MM.1S (cell line): ENCODE results near the gene DLEU7.

Source experiments
- DNase-seq: peaks from one replicate; pipeline ENCODE4 v3.0.0-alpha.2; 2015
- H2AFZ ChIP-seq: fragments of 300-600 bp; sonication (generic); 2 replicates; pipeline ENCODE4 v1.6.0; 2016; ENCODE audit warnings: antibody characterized with exemption, low read length
- H3F3A ChIP-seq: fragments of 300-600 bp; sonication (generic); 2 replicates; pipeline ENCODE4 v1.6.1; 2016; ENCODE audit warnings: mild to moderate bottlenecking, antibody characterized with exemption, low read length, moderate library complexity, mixed read lengths; ENCODE audit not compliant: insufficient read depth
- H3K27ac ChIP-seq: fragments of 300-600 bp; sonication (generic); 2 replicates; pipeline ENCODE4 v1.5.1; 2016; ENCODE audit warnings: mild to moderate bottlenecking, low read length
- H3K27me3 ChIP-seq: fragments of 300-600 bp; sonication (generic); replicated peaks from 2 replicates; pipeline ENCODE4 v1.6.0; 2016; ENCODE audit warnings: low read length; ENCODE audit not compliant: insufficient read depth
- H3K36me3 ChIP-seq: fragments of 300-600 bp; sonication (generic); replicated peaks from 2 replicates; pipeline ENCODE4 v1.6.1; 2016; ENCODE audit warnings: mild to moderate bottlenecking, low read length, mixed read lengths; ENCODE audit not compliant: insufficient read depth
- H3K4me1 ChIP-seq: fragments of 300-600 bp; sonication (generic); 2 replicates; pipeline ENCODE4 v1.6.1; 2016; ENCODE audit warnings: low read length, mixed read lengths
- H3K4me2 ChIP-seq: fragments of 300-600 bp; sonication (generic); 2 replicates; pipeline ENCODE4 v1.6.0; 2016; ENCODE audit warnings: low read depth, low read length
- H3K4me3 ChIP-seq: fragments of 300-600 bp; sonication (generic); 2 replicates; pipeline ENCODE4 v1.5.1; 2016; ENCODE audit warnings: low read length, mixed read lengths
- H3K79me2 ChIP-seq: fragments of 300-600 bp; sonication (generic); 2 replicates; pipeline ENCODE4 v1.6.1; 2016; ENCODE audit warnings: mixed run types, low read length, mixed read lengths
- H3K9ac ChIP-seq: fragments of 300-600 bp; sonication (generic); 2 replicates; pipeline ENCODE4 v1.6.1; 2016; ENCODE audit warnings: low read length, mixed read lengths
- H3K9me2 ChIP-seq: fragments of 300-600 bp; sonication (generic); replicated peaks from 2 replicates; pipeline ENCODE4 v1.6.1; 2016; ENCODE audit warnings: mild to moderate bottlenecking, low read length, mixed read lengths; ENCODE audit not compliant: insufficient read depth
- H3K9me3 ChIP-seq: fragments of 300-600 bp; sonication (generic); replicated peaks from 2 replicates; pipeline ENCODE4 v1.6.1; 2016; ENCODE audit warnings: mild to moderate bottlenecking, low read length, mixed read lengths; ENCODE audit not compliant: insufficient read depth
- H4K20me1 ChIP-seq: fragments of 300-600 bp; sonication (generic); 2 replicates; pipeline ENCODE4 v1.6.1; 2016; ENCODE audit warnings: mild to moderate bottlenecking, low read length, moderate library complexity, mixed read lengths; ENCODE audit not compliant: insufficient read depth
- CTCF ChIP-seq: fragments of 300-600 bp; sonication (generic); IDR thresholded peaks from 2 replicates; pipeline ENCODE4 v1.5.1; 2016; ENCODE audit warnings: antibody characterized with exemption, low read length, mixed read lengths
- EZH2 ChIP-seq: fragments of 300-600 bp; sonication (generic); optimal IDR thresholded peaks from 2 replicates; pipeline ENCODE3; 2017; ENCODE audit warnings: low read depth, mild to moderate bottlenecking, antibody characterized with exemption, low read length, mixed read lengths
- EZH2phosphoT487 ChIP-seq: fragments of 300-600 bp; sonication (generic); IDR thresholded peaks from 2 replicates; pipeline ENCODE4 v1.6.1; 2018; ENCODE audit warnings: antibody characterized with exemption, low read length

The DLEU7 gene

GRCh38 chr13:50788551-50789210, 54.8 kb downstream of the DLEU7 start:
- Histone ChIP-seq H3K36me3 (no peaks in the 10 kb centered on the region), H3F3A (no peaks in the 10 kb centered on the region), H3K27ac (no peak overlapping the region), H3K27me3 (no peaks in the 10 kb centered on the region), H3K9me3 (no peaks in the 10 kb centered on the region), H4K20me1 (no peaks in the 10 kb centered on the region), H2AFZ (no peak overlapping the region), H3K4me1 (no peaks in the 10 kb centered on the region), H3K4me2 (no peak overlapping the region), H3K9ac (no peak overlapping the region), H3K9me2 (no peaks in the 10 kb centered on the region), H3K4me3 (no peak overlapping the region), H3K79me2 (no peaks in the 10 kb centered on the region)
- no peak for TF ChIP-seq EZH2phosphoT487
- TF ChIP-seq CTCF: no peak
- no peak for TF ChIP-seq EZH2
- no peak for DNase-seq

GRCh38 chr13:50787316-50788195, 55.9 kb downstream of the DLEU7 start:
- no peak for TF ChIP-seq EZH2
- TF ChIP-seq EZH2phosphoT487: no peak
- no peak for TF ChIP-seq CTCF

DNA sequence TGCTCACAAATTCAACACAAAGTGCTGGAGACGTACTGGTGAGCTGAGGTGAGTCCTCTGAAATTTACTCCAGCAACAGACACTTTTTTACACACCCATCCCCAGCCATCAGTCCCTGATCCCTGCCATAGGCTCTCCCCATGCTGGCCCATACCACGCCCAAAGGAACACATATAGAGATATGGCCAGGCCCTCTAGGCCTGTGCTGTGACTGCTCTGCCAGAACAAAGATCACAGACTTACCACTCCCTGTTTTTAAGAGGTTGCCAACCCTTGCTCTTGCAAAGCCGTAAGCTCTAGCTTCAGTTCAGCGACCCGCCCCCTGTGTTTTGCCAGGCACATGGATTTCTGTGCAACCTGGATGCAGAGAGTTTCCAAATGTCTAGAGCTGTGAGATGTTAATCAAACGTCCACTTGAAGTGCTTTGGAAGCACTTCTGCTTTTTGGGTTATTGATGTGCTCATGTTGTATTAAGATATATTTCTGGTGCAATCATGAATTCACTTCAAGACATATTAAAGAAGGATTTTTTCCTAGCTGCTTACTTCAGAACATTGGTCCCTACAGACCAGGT, 59.7 kb downstream of the DLEU7 start:
- H3K79me2 ChIP-seq: no peaks in the 10 kb centered on the region
- no peak overlapping the region for H2AFZ ChIP-seq
- no peak for DNase-seq
- no peak for TF ChIP-seq EZH2
- no peak overlapping the region for H3K9ac ChIP-seq
- H3K27me3 ChIP-seq: no peaks in the 10 kb centered on the region
- no peak overlapping the region for H3K27ac ChIP-seq
- no peaks in the 10 kb centered on the region for H4K20me1 ChIP-seq
- no peak overlapping the region for H3K4me2 ChIP-seq
- H3K4me3 ChIP-seq: no peak overlapping the region
- no peaks in the 10 kb centered on the region for H3F3A ChIP-seq
- H3K36me3 ChIP-seq: no peaks in the 10 kb centered on the region
- H3K4me1 ChIP-seq: no peaks in the 10 kb centered on the region
- no peaks in the 10 kb centered on the region for H3K9me2 ChIP-seq
- no peaks in the 10 kb centered on the region for H3K9me3 ChIP-seq

More at GRCh38 chr13:50787316-50788195, 55.9 kb downstream of the DLEU7 start:
- DNase-seq: no peak
- H2AFZ ChIP-seq: no peak overlapping the region
- no peaks in the 10 kb centered on the region for H3K9me2 ChIP-seq
- no peaks in the 10 kb centered on the region for H3F3A ChIP-seq
- no peaks in the 10 kb centered on the region for H3K27me3 ChIP-seq
- no peaks in the 10 kb centered on the region for H3K79me2 ChIP-seq
- H3K27ac ChIP-seq: no peak overlapping the region
- H3K9me3 ChIP-seq: no peaks in the 10 kb centered on the region
- H3K4me1 ChIP-seq: no peaks in the 10 kb centered on the region
- no peaks in the 10 kb centered on the region for H4K20me1 ChIP-seq
- no peak overlapping the region for H3K4me3 ChIP-seq
- no peak overlapping the region for H3K4me2 ChIP-seq
- H3K9ac ChIP-seq: no peak overlapping the region
- no peaks in the 10 kb centered on the region for H3K36me3 ChIP-seq
